ENCODE results near the gene PAXX.

The PAXX gene

GRCh38 chr9:137007816-137008270, 15.6 kb downstream of the PAXX start:
- TF ChIP-seq CTCF (IDR thresholded peaks at IDR 0.05) = no peak

- TF ChIP-seq CTCF (IDR thresholded peaks at IDR 0.05) = no peak
Observed at GRCh38 chr9:137008312-137008711, 16.1 kb downstream of the PAXX start.

GRCh38 chr9:137009217-137009616, 17.0 kb downstream of the PAXX start:
- TF ChIP-seq CTCF (IDR thresholded peaks at IDR 0.05) = no peak

GRCh38 chr9:137009938-137010732, 17.9 kb downstream of the PAXX start:
- TF ChIP-seq CTCF (IDR thresholded peaks at IDR 0.05) = no peak

GRCh38 chr9:137011156-137011555, 18.9 kb downstream of the PAXX start:
- TF ChIP-seq CTCF (IDR thresholded peaks at IDR 0.05) = no peak

- TF ChIP-seq CTCF (IDR thresholded peaks at IDR 0.05) = no peak
Observed at GRCh38 chr9:137011907-137012675, 19.9 kb downstream of the PAXX start.

GRCh38 chr9:137012694-137013570, 20.7 kb downstream of the PAXX start:
- no peak for TF ChIP-seq CTCF (IDR thresholded peaks at IDR 0.05)
